SK-N-MC (cell line): ENCODE results near the gene KIF18A.

ENCODE experiments used
- DNase-seq: peaks from one replicate; pipeline ENCODE4 v3.0.0-alpha.2; 2011; ENCODE audit warnings: low read depth, low spot score
- H3K27ac ChIP-seq: fragments of 200-600 bp; sonication (generic); 2 replicates; pipeline ENCODE4 v1.5.1; 2016; ENCODE audit warnings: mixed run types
- H3K36me3 ChIP-seq: fragments of 200-600 bp; sonication (generic); 2 replicates; pipeline ENCODE4 v1.6.1; 2017; ENCODE audit warnings: antibody characterized with exemption, low read length, mixed read lengths; ENCODE audit not compliant: insufficient read depth
- H3K4me3 ChIP-seq: fragments of 200-600 bp; sonication (generic); 2 replicates; pipeline ENCODE4 v1.5.1; 2016
- H3K9ac ChIP-seq: fragments of 200-600 bp; sonication (generic); 2 replicates; pipeline ENCODE4 v1.8.0; 2017; ENCODE audit warnings: mixed run types, mixed read lengths; ENCODE audit not compliant: insufficient read length
- H3K9me3 ChIP-seq: fragments of 200-600 bp; sonication (generic); 2 replicates; pipeline ENCODE4 v1.6.1; 2017; ENCODE audit warnings: low read depth, mild to moderate bottlenecking, antibody characterized with exemption, low read length, moderate library complexity, mixed read lengths
- EZH2 ChIP-seq: fragments of 200-600 bp; sonication (generic); IDR thresholded peaks from one replicate; pipeline ENCODE4 v1.6.1; 2017; ENCODE audit warnings: antibody characterized with exemption
- FOXP2 ChIP-seq: optimal IDR thresholded peaks from 2 replicates; pipeline ENCODE3; 2011; ENCODE audit warnings: mild to moderate bottlenecking, moderate library complexity; ENCODE audit not compliant: insufficient read depth; ENCODE audit errors: extremely low read length, control extremely low read depth
- POLR2AphosphoS5 ChIP-seq: IDR thresholded peaks from 2 replicates; pipeline ENCODE4 v1.6.1; 2012; ENCODE audit warnings: mild to moderate bottlenecking, low read depth, low read length, borderline replicate concordance

Gene KIF18A

DNA sequence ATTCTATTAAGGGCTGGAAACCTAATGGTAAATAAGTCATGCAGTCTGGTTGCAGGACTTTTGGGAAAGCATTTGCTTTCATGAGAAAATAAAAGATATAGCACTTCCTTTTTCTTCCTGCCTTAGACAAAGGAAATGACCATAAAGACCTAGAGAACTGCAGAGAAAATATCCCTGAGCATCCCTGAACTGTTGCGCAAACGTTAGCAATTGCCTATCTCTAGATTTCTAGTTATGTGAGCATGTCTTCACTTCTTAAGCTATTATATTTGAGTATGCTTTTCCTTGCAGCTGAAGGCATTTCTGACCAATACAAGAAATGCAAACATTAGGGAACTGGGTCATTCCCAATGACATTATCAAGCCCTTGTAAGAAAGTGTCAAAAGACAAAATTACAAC is 110.6 kb downstream of the KIF18A start:
- no peak overlapping the region for H3K27ac ChIP-seq
- no peak for DNase-seq
- TF ChIP-seq EZH2: no peak
- TF ChIP-seq FOXP2: no peak
- no peak for TF ChIP-seq POLR2AphosphoS5

DNA sequence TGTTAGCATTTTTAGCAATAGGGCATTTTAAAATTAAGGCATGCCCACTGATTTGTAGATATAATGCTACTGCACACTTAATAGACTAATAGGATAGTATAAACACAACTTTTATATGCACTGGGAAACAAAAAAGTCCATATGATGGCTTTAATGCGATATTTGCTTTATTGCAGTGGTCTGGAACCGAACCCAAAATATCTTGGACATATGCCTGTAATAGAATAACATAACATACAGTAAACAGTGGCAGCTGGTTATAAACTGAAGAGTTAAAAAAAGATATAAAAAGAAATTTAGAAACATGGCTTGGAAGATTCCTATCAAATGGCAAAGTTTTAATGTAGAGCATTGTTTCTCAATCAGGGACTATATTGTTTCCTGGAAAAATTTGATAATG is 111.9 kb downstream of the KIF18A start:
- no peak for DNase-seq
- TF ChIP-seq POLR2AphosphoS5 (no peak), EZH2 (no peak), FOXP2 (no peak)
- H3K9ac ChIP-seq: no peak overlapping the region
- no peak overlapping the region for H3K27ac ChIP-seq
- H3K36me3 ChIP-seq: no peaks in the 10 kb centered on the region; the same call in 1 of the 2 replicates
- no peaks in the 10 kb centered on the region for H3K9me3 ChIP-seq
- no peak overlapping the region for H3K4me3 ChIP-seq

More for the DNA sequence above, 110.6 kb downstream of the KIF18A start:
- H3K36me3 ChIP-seq: no peaks in the 10 kb centered on the region; the same call in 1 of the 2 replicates
- no peak overlapping the region for H3K9ac ChIP-seq
- H3K9me3 ChIP-seq: no peaks in the 10 kb centered on the region
- no peak overlapping the region for H3K4me3 ChIP-seq

DNA sequence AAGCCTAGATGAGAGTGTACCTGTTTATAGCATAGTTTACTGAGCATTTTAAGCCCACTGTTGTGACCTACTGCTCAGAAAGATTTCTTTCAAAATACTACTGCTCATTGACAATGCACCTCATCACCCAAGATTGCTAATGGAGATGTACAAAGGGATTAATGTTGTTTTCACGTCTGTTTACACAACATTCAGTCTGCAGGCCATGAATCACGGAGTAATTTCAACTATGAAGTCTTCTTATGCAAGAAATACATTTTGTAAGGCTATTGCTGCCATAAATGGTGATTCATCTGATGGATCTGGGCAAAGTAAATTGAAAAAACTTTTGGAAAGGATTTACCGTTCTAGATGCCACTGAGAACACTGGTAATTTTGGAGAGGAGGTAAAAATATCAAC is 112.9 kb downstream of the KIF18A start:
- Histone ChIP-seq H3K9ac (no peak overlapping the region), H3K36me3 (no peaks in the 10 kb centered on the region; the same call in 1 of the 2 replicates), H3K9me3 (no peaks in the 10 kb centered on the region), H3K27ac (no peak overlapping the region), H3K4me3 (no peak overlapping the region)
- no peak for TF ChIP-seq EZH2
- no peak for TF ChIP-seq POLR2AphosphoS5
- no peak for TF ChIP-seq FOXP2
- no peak for DNase-seq

DNA sequence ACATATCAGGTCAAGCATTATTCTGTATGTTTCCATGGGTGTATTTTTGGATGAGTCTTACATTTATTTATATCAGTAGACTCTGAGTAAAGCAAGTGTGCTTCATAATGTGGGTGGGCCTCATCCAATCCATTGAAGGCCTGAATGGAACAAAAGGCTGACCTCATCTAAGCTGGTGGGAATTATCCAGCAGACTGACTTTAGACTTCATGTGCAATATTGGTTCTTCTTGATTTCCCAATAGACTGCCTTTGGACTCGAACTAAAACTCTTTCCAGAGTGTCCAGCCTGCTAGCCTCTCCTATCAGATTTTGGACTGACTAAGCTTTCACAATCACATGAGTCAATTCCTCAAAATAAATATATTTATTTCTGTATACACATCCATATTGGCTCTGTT is 116.2 kb downstream of the KIF18A start:
- Histone ChIP-seq H3K4me3 (no peak overlapping the region), H3K36me3 (no peaks in the 10 kb centered on the region), H3K9me3 (no peaks in the 10 kb centered on the region), H3K9ac (no peak overlapping the region), H3K27ac (no peak overlapping the region)
- TF ChIP-seq EZH2 (no peak), POLR2AphosphoS5 (no peak), FOXP2 (no peak)
- DNase-seq: no peak

DNA sequence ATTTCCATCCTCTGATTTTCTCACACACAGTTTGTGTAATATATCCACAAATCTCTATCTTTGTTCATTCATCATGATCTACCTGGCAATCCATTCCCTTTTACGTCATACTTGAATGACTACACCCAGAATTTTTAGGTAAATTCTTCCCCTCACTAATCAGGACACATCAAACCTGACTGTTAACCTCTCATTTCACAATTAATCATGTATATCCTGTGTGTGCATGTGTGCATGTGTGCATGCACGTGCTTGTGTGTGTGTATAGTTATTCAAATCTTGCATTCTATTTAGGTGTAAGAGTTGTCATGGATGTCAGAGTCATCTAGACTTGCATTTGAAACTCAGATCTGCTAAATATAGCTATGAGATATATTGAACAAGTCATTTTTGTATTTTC is 130.4 kb downstream of the KIF18A start:
- Histone ChIP-seq H3K9ac (no peak overlapping the region), H3K9me3 (no peaks in the 10 kb centered on the region), H3K27ac (no peak overlapping the region), H3K36me3 (no peaks in the 10 kb centered on the region), H3K4me3 (no peak overlapping the region)
- TF ChIP-seq EZH2: no peak
- TF ChIP-seq POLR2AphosphoS5: no peak
- TF ChIP-seq FOXP2: no peak
- no peak for DNase-seq

DNA sequence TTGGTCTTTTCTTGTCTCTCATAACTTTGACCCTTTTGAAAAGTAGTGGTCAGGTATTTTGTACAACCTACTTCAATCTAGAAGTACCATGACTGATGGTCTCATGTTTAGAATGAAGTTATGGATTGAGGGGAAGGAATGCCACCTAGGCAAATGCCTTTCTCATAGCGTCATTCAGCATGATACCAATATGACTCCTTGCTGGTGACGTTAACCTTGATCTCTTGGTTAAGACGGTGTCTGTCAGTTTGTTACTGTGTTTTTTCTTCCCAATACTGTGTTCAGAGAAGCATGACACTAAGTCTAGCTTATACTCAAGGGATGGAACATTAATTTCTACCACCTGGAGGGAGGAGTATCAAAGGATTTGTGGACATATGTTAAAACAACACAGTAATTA is 130.9 kb downstream of the KIF18A start:
- Histone ChIP-seq H3K4me3 (no peak overlapping the region), H3K9ac (no peak overlapping the region), H3K9me3 (no peaks in the 10 kb centered on the region), H3K27ac (no peak overlapping the region), H3K36me3 (no peaks in the 10 kb centered on the region)
- TF ChIP-seq EZH2: no peak
- no peak for TF ChIP-seq FOXP2
- TF ChIP-seq POLR2AphosphoS5: no peak
- DNase-seq: no peak

DNA sequence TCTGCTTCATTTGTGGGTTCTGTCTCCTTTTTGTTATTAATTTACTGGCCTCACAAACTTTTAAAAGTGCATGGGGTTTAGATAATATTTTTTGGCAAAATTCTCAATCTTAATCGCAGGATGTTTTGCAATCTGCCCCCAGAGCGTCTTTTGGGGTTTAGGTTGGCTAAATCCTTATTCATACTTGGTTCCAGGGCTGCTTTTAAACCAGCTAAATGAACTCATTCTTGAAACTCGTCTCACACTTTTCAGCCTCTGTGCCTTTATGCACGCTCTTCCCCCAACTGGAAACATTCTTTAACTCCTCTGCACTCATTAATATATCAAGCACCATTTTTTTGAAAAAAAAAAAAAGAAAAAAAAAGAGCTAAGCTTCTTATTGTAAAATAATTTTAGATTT is 131.7 kb downstream of the KIF18A start:
- Histone ChIP-seq H3K9ac (no peak overlapping the region), H3K27ac (no peak overlapping the region), H3K4me3 (no peak overlapping the region), H3K36me3 (no peaks in the 10 kb centered on the region), H3K9me3 (no peaks in the 10 kb centered on the region)
- TF ChIP-seq FOXP2: no peak
- TF ChIP-seq EZH2: no peak
- no peak for TF ChIP-seq POLR2AphosphoS5
- DNase-seq: no peak

DNA sequence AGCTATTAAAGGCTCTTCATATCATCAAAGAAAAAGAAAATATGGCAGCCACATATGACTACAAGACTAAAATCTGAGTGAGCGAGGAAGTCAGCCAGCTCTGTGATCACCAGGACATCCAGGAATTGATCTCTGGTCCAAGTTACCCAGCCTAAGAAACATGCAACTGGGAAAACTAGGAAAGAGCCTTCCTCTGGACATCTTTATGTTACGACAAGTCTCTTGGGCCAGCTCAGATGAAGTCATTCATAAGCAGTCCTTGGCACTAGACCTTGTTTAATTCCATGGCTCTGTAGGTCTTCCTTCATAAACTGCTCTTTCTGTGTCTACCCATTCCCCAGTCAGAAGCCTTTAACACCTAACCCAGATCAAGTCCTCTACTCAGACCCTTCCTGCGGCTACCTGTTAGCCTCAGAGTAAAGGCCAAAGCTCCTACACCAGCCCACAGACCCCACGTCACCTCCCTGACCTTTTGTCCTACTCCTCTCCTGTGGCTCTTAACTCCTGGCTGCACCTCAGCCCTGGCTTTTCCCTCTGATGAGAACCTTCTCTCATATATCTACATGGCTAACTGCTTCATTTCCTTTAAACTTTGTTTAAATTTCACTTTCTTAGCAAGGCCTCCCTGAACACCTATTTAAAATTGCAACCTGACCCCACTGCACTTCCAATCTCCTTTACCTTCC is 134.0 kb downstream of the KIF18A start:
- Histone ChIP-seq H3K36me3 (no peaks in the 10 kb centered on the region), H3K4me3 (no peak overlapping the region), H3K9ac (no peak overlapping the region), H3K27ac (no peak overlapping the region), H3K9me3 (no peaks in the 10 kb centered on the region)
- no peak for DNase-seq
- TF ChIP-seq EZH2: no peak
- TF ChIP-seq POLR2AphosphoS5: no peak
- TF ChIP-seq FOXP2: no peak
